HEK293T (cell line): ENCODE measurements around the gene ARHGEF28.

Experiments
- BHLHE40 ChIP-seq: fragments of 450-650 bp; IDR thresholded peaks from 2 replicates; pipeline ENCODE4 v1.6.1; 2016; ENCODE audit warnings: mild to moderate bottlenecking, moderate library complexity, borderline replicate concordance
- CTBP1 ChIP-seq: fragments of 450-650 bp; IDR thresholded peaks from 2 replicates; pipeline ENCODE4 v1.6.1; 2016; ENCODE audit warnings: borderline replicate concordance
- ELF4 ChIP-seq: fragments of 450-650 bp; IDR thresholded peaks from 2 replicates; pipeline ENCODE4 v1.6.1; 2017; ENCODE audit warnings: antibody characterized with exemption
- FOXA1 ChIP-seq: fragments of 450-650 bp; IDR thresholded peaks from 2 replicates; pipeline ENCODE4 v1.6.1; 2016; ENCODE audit warnings: mild to moderate bottlenecking
- FOXK2 ChIP-seq: fragments of 450-650 bp; IDR thresholded peaks from 2 replicates; pipeline ENCODE4 v1.6.1; 2016; ENCODE audit warnings: mild to moderate bottlenecking
- LEF1 ChIP-seq: fragments of 450-650 bp; IDR thresholded peaks from 2 replicates; pipeline ENCODE4 v1.6.1; 2017; ENCODE audit warnings: mild to moderate bottlenecking, borderline replicate concordance
- NFRKB ChIP-seq: fragments of 450-650 bp; IDR thresholded peaks from 2 replicates; pipeline ENCODE4 v1.6.1; 2016; ENCODE audit warnings: mild to moderate bottlenecking, moderate library complexity
- PKNOX1 ChIP-seq: fragments of 450-650 bp; IDR thresholded peaks from 2 replicates; pipeline ENCODE4 v1.6.1; 2016
- SP1 ChIP-seq: fragments of 450-650 bp; IDR thresholded peaks from 2 replicates; pipeline ENCODE4 v1.6.1; 2017
- SUZ12 ChIP-seq: fragments of 450-650 bp; IDR thresholded peaks from 2 replicates; pipeline ENCODE4 v1.6.1; 2016; ENCODE audit warnings: mild to moderate bottlenecking
- TARDBP ChIP-seq: fragments of 450-650 bp; IDR thresholded peaks from 2 replicates; pipeline ENCODE4 v1.6.1; 2016

- no peak for TF ChIP-seq LEF1
- TF ChIP-seq SP1, result no peak
- TF ChIP-seq TARDBP, result no peak
- TF ChIP-seq PKNOX1, result no peak
- TF ChIP-seq NFRKB, result no peak
- TF ChIP-seq CTBP1, result no peak
- no peak for TF ChIP-seq FOXK2
- no peak for TF ChIP-seq BHLHE40
- no peak for TF ChIP-seq FOXA1
- no peak for TF ChIP-seq ELF4
- no peak for TF ChIP-seq SUZ12
These were observed 273.9 kb downstream of the ARHGEF28 start for GRCh38 chr5:73899916-73900315.
